Endothelial cell (in vitro differentiated cells): ENCODE measurements around the gene ZNF783. TPM values are rescaled to one million over a fixed set of nuclear protein-coding genes. Genes with fewer than 3 reads are reported as not detected.

Experiments
- DNase-seq: peaks from one replicate; pipeline ENCODE4 v3.0.0; 2021; ENCODE audit warnings: low spot score
- H3K27ac Mint-ChIP-seq: one replicate; pipeline ENCODE4 v1.8.0; 2021; ENCODE audit warnings: mixed read lengths, inconsistent platforms; ENCODE audit not compliant: unreplicated experiment
- H3K27me3 Mint-ChIP-seq: one replicate; pipeline ENCODE4 v1.8.0; 2021; ENCODE audit warnings: mild to moderate bottlenecking, moderate library complexity, mixed read lengths, inconsistent platforms; ENCODE audit not compliant: unreplicated experiment
- H3K36me3 Mint-ChIP-seq: one replicate; pipeline ENCODE4 v1.8.0; 2021; ENCODE audit warnings: mild to moderate bottlenecking, low read depth, mixed read lengths, inconsistent platforms; ENCODE audit not compliant: unreplicated experiment
- H3K4me1 Mint-ChIP-seq: one replicate; pipeline ENCODE4 v1.8.0; 2021; ENCODE audit warnings: mild to moderate bottlenecking, mixed read lengths, inconsistent platforms; ENCODE audit not compliant: unreplicated experiment
- H3K4me3 Mint-ChIP-seq: one replicate; pipeline ENCODE4 v1.8.0; 2021; ENCODE audit warnings: mild to moderate bottlenecking, mixed read lengths, inconsistent platforms; ENCODE audit not compliant: unreplicated experiment
- H3K9me3 Mint-ChIP-seq: one replicate; pipeline ENCODE4 v1.8.0; 2021; ENCODE audit warnings: mixed read lengths, inconsistent platforms; ENCODE audit not compliant: unreplicated experiment
- CTCF ChIP-seq: fragments of 200-600 bp; sonication (generic); IDR thresholded peaks from one replicate; pipeline ENCODE4 v1.5.0; 2021; ENCODE audit warnings: antibody characterized with exemption; ENCODE audit not compliant: unreplicated experiment
- total RNA-seq: library from RNA; stranded (reverse); fragmentation: NEBNext Ultra II Directional; extraction: Animal tissue kit (Norgen Biotek cat#: 25700); gene quantifications from one replicate; pipeline ENCODE4 v1.2.1, GENCODE V29; 2021; ENCODE audit not compliant: unreplicated experiment

Gene ZNF783
- total RNA-seq, 1 donor from 2014 or later = 15.3 TPM

GRCh38 chr7:149282331-149282655 is 20.3 kb downstream of the ZNF783 start:
- Mint-ChIP-seq H3K9me3 (no peaks in the 10 kb centered on the region), H3K27ac (peak overlapping the region; percentile 76), H3K27me3 (peaks cover 23% of the 10 kb centered on the region), H3K4me1 (peaks cover 32% of the 10 kb centered on the region), H3K4me3 (peak overlapping the region; percentile 76), H3K36me3 (peaks cover 19% of the 10 kb centered on the region)
- no peak for TF ChIP-seq CTCF
- DNase-seq = no peak

GRCh38 chr7:149283321-149283720 is 21.3 kb downstream of the ZNF783 start:
- no peak overlapping the region for H3K4me3 Mint-ChIP-seq
- peaks cover 25% of the 10 kb centered on the region for H3K4me1 Mint-ChIP-seq
- no peaks in the 10 kb centered on the region for H3K9me3 Mint-ChIP-seq
- H3K36me3 Mint-ChIP-seq = peaks cover 18% of the 10 kb centered on the region
- H3K27me3 Mint-ChIP-seq = peaks cover 27% of the 10 kb centered on the region
- no peak for DNase-seq
- H3K27ac Mint-ChIP-seq = no peak overlapping the region
- TF ChIP-seq CTCF = no peak

DNA sequence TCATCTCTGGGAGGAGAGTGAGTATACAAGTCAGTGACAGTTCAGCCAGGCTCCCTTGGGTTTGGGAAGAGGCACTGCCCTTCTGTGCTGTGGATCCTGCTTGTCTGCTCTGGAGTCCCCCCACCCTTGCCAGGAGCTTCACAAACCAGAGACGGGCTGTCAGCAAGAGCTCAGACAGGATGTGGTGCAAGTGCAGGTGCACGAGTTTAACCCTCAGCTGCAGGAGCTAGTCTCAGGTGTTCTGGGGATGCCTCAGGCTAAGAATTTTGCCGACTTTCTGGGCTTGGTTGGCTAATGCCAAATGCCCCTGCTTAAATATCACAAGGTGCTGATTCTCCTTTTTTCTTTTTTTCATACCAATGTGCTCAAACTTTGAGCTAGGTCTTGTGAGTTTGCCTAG is 22.3 kb downstream of the ZNF783 start:
- Mint-ChIP-seq H3K9me3 (no peaks in the 10 kb centered on the region), H3K4me3 (no peak overlapping the region), H3K4me1 (peaks cover 24% of the 10 kb centered on the region), H3K27ac (no peak overlapping the region), H3K36me3 (peaks cover 18% of the 10 kb centered on the region), H3K27me3 (peaks cover 27% of the 10 kb centered on the region)
- no peak for TF ChIP-seq CTCF
- DNase-seq = no peak

GRCh38 chr7:149284850-149285585 is 23.0 kb downstream of the ZNF783 start:
- no peak overlapping the region for H3K27ac Mint-ChIP-seq
- TF ChIP-seq CTCF = no peak
- H3K36me3 Mint-ChIP-seq = peaks cover 15% of the 10 kb centered on the region
- peaks cover 25% of the 10 kb centered on the region for H3K27me3 Mint-ChIP-seq
- H3K4me3 Mint-ChIP-seq = peak overlapping the region; percentile 74
- DNase-seq = peak; percentile 92
- no peaks in the 10 kb centered on the region for H3K9me3 Mint-ChIP-seq
- H3K4me1 Mint-ChIP-seq = peaks cover 24% of the 10 kb centered on the region

DNA sequence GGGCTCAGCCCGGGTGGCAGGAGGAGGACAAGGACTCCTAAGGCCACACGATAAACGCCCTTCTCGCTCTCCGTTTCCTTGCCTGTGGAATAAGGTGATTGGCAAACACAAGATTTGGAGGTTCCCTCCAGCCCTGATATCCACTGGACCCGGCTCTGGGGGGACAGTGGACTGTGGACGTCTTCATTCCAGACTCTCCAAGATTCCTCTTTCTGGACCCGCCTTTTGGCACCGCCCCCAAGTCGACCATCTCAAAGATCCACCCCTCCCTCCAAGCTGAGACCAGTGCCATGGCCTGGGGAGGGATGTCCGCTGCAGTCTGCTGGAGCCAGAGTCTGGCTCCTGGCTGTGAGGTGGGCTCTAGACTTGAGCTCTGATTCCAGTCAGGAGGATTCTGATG is 23.6 kb downstream of the ZNF783 start:
- no peak overlapping the region for H3K27ac Mint-ChIP-seq
- no peak for TF ChIP-seq CTCF
- no peak for DNase-seq
- H3K9me3 Mint-ChIP-seq = no peaks in the 10 kb centered on the region
- peaks cover 24% of the 10 kb centered on the region for H3K4me1 Mint-ChIP-seq
- peak overlapping the region; percentile 97 for H3K4me3 Mint-ChIP-seq
- peaks cover 12% of the 10 kb centered on the region for H3K36me3 Mint-ChIP-seq
- peaks cover 25% of the 10 kb centered on the region for H3K27me3 Mint-ChIP-seq
